ENCODE data around the gene CAMK2A.

DNA sequence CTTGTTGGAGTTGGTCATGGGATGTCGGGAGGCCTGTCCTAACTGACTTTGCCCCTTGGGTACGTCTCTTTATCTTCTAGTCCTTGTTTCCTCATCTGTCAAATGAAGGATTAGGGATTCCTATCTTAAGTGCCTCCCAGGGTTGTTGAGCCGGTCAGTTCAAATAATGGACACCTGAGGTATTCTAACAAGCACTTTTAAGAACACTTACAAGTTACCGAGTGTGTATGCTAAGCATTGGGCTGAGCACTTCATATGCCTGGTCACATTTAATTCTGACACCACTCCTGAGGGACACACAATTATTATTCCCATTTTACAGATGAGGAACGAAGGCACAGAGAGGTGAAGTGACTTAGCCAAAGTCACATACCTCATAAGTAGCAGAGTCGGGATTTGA is 37.1 kb downstream of the CAMK2A start:
- no peak for TF ChIP-seq POLR2AphosphoS5 (IDR thresholded peaks at IDR 0.05)
- TF ChIP-seq, protein P1, sequence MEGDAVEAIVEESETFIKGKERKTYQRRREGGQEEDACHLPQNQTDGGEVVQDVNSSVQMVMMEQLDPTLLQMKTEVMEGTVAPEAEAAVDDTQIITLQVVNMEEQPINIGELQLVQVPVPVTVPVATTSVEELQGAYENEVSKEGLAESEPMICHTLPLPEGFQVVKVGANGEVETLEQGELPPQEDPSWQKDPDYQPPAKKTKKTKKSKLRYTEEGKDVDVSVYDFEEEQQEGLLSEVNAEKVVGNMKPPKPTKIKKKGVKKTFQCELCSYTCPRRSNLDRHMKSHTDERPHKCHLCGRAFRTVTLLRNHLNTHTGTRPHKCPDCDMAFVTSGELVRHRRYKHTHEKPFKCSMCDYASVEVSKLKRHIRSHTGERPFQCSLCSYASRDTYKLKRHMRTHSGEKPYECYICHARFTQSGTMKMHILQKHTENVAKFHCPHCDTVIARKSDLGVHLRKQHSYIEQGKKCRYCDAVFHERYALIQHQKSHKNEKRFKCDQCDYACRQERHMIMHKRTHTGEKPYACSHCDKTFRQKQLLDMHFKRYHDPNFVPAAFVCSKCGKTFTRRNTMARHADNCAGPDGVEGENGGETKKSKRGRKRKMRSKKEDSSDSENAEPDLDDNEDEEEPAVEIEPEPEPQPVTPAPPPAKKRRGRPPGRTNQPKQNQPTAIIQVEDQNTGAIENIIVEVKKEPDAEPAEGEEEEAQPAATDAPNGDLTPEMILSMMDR (IDR thresholded peaks at IDR 0.05): no peak
- TF ChIP-seq POLR2A (IDR thresholded peaks at IDR 0.05): no peak
- TF ChIP-seq EP300 (IDR thresholded peaks at IDR 0.05): no peak

Measured in upper lobe of left lung (tissue), 4 donors.